ENCODE data around the gene TXNRD3.

- TF ChIP-seq CTCF (IDR thresholded peaks at IDR 0.05; ENCODE audit: low read depth, low read length, missing input control) = no peak
- no peak for TF ChIP-seq RAD21 (IDR thresholded peaks at IDR 0.05)
- no peak for TF ChIP-seq MAX (IDR thresholded peaks at IDR 0.05)
- no peak for TF ChIP-seq HNF4G (IDR thresholded peaks at IDR 0.05)
- TF ChIP-seq YY1 (IDR thresholded peaks at IDR 0.05) = no peak
- TF ChIP-seq EGR1 (IDR thresholded peaks at IDR 0.05; ENCODE audit: low read depth in 2 of 2) = no peak
- no peak for TF ChIP-seq GABPA (IDR thresholded peaks at IDR 0.05 in 1 of 2, conservative IDR thresholded peaks at IDR 0.05 in 1 of 2)
- TF ChIP-seq TAF1 (conservative IDR thresholded peaks at IDR 0.05) = no peak
Measured at GRCh38 chr3:126692858-126693257, 37.9 kb upstream of the TXNRD3 start.

All from liver (tissue), 3 donors.